ENCODE data around the gene MSRB1. TPM values are rescaled to one million over a fixed set of nuclear protein-coding genes. Genes with fewer than 3 reads are reported as not detected.

The MSRB1 gene
- polyA plus RNA-seq (2011; rRNA removed) (27.7 and 34.4 TPM in 2 replicates), polyA plus RNA-seq (2017; fragmentation: RNase III; extraction: RNeasy Plus Mini Kit Qiagen cat#74134 plus additional on column Dnase treatment) (27.7 to 38.4 TPM (median 37.5 TPM) in 3 replicates), polyA minus RNA-seq (2011; rRNA and poly(A)+ RNA removed) (34.1 and 35.5 TPM in 2 replicates)
- polyA plus RNA-seq (2012; cell fraction: cytosol; rRNA removed) = 51.1 and 64.6 TPM in 2 replicates
- polyA plus RNA-seq (2012; cell fraction: nucleus; rRNA removed) = 29.5 and 30.9 TPM in 2 replicates

GRCh38 chr16:1942810-1943726, at the start of gene MSRB1:
Gene MSRB1 (minus strand): TSS chr16:1943199. CDS start chr16:1943156, 43 bp downstream.
- FAIRE-seq = no peak
- POLR2A ChIA-PET = interaction anchor here (1.0 to 1.9 kb wide), 4 partner anchors 10 to 21 kb away, joined by 3 to 9 read pairs (median 4); partner anchors contain the start of gene RPS2
- peak within 1 kb of the TSS; percentile 79 to 92 for H3K27ac ChIP-seq

DNA sequence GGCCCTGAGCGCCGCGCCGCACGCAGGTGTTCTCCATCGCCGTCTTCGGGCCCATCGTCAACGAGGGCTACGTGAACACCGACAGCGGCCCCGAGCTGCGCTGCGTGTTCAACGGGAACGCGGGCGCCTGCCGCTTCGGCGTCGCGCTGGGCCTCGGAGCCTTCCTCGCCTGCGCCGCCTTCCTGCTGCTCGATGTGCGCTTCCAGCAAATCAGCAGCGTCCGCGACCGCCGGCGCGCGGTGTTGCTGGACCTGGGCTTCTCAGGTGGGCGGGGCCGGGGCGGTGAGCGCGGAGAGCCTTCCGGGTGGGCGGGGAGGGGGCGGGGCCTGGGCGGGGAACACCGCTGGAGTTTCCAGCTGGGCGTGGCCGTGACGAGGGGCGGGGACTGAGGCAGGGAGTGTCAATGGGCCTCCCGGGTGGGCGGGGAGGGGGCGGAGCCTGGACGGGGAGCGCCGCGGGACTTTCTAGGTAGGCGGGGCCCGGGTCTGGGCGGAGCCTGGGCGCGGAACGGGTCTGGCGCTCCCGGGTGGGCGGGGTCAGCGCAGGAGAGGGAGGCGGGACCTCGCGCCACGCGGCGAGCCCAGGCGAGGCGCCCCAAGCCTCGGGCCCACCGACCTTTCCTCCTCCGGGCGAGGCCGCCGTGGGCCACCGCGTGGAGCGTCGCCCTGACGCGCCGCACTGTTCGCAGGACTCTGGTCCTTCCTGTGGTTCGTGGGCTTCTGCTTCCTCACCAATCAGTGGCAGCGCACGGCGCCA, 49.1 kb upstream of the MSRB1 start:
- ChIA-PET CTCF (interaction anchor here (0.7 to 19.7 kb wide), 3 partner anchors 12 to 40 kb away, joined by 3 to 196 read pairs (median 3); partner anchors contain the start of gene ZNF598), POLR2A (interaction anchor here (0.6 to 1.6 kb wide), 4 partner anchors 10 to 661 kb away, joined by 3 to 7 read pairs (median 5); partner anchors contain the start of genes RPS2 and TRAF7)
- ATAC-seq = peak; percentile 40 to 75
- no peaks in the 10 kb centered on the region for H3K9me3 ChIP-seq
- peak overlapping the region; percentile 79 for H3K4me2 ChIP-seq
- H3K27ac ChIP-seq = peak overlapping the region; percentile 51 to 76
- WGBS (ENCODE audit: missing lambda C conversion rate) = 72% methylated on average over 41 of the region's 96 CpGs
- DNase-seq (ENCODE audit: low read depth in 1 of 2, low spot score in 1 of 2) = peak; percentile 73 to 92
- H3K4me3 ChIP-seq = peak overlapping the region; percentile 10; the same call in 1 of the 3 replicates
- H3K4me1 ChIP-seq = peaks cover 75% of the 10 kb centered on the region
- no peak for FAIRE-seq
- TF ChIP-seq EHF (CRISPR knock-in tag; IDR thresholded peaks at IDR 0.05) (peak; percentile 79), TP53 (CRISPR knock-in tag; IDR thresholded peaks at IDR 0.05) (peak; percentile 73; the same call in 1 of the 2 replicates), EHMT2 (IDR thresholded peaks at IDR 0.05; ENCODE audit: low read depth) (no peak), RNF2 (IDR thresholded peaks at IDR 0.05; ENCODE audit: borderline replicate concordance, low read depth) (no peak), HEYL (CRISPR knock-in tag; IDR thresholded peaks at IDR 0.05) (peak; percentile 33; the same call in 1 of the 2 replicates), HOXB13 (CRISPR knock-in tag; IDR thresholded peaks at IDR 0.05; ENCODE audit: low read depth) (peak; percentile 63; the same call in 1 of the 2 replicates)
- TF ChIP-seq, protein P1, sequence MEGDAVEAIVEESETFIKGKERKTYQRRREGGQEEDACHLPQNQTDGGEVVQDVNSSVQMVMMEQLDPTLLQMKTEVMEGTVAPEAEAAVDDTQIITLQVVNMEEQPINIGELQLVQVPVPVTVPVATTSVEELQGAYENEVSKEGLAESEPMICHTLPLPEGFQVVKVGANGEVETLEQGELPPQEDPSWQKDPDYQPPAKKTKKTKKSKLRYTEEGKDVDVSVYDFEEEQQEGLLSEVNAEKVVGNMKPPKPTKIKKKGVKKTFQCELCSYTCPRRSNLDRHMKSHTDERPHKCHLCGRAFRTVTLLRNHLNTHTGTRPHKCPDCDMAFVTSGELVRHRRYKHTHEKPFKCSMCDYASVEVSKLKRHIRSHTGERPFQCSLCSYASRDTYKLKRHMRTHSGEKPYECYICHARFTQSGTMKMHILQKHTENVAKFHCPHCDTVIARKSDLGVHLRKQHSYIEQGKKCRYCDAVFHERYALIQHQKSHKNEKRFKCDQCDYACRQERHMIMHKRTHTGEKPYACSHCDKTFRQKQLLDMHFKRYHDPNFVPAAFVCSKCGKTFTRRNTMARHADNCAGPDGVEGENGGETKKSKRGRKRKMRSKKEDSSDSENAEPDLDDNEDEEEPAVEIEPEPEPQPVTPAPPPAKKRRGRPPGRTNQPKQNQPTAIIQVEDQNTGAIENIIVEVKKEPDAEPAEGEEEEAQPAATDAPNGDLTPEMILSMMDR (IDR thresholded peaks at IDR 0.05) = no peak
- TF ChIP-seq, protein P2, sequence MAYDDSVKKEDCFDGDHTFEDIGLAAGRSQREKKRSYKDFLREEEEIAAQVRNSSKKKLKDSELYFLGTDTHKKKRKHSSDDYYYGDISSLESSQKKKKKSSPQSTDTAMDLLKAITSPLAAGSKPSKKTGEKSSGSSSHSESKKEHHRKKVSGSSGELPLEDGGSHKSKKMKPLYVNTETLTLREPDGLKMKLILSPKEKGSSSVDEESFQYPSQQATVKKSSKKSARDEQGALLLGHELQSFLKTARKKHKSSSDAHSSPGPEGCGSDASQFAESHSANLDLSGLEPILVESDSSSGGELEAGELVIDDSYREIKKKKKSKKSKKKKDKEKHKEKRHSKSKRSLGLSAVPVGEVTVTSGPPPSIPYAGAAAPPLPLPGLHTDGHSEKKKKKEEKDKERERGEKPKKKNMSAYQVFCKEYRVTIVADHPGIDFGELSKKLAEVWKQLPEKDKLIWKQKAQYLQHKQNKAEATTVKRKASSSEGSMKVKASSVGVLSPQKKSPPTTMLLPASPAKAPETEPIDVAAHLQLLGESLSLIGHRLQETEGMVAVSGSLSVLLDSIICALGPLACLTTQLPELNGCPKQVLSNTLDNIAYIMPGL (CRISPR knock-in tag; IDR thresholded peaks at IDR 0.05; ENCODE audit: borderline replicate concordance) = no peak
- TF ChIP-seq, protein P3, sequence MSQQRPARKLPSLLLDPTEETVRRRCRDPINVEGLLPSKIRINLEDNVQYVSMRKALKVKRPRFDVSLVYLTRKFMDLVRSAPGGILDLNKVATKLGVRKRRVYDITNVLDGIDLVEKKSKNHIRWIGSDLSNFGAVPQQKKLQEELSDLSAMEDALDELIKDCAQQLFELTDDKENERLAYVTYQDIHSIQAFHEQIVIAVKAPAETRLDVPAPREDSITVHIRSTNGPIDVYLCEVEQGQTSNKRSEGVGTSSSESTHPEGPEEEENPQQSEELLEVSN (IDR thresholded peaks at IDR 0.05; ENCODE audit: borderline replicate concordance, low read depth) = peak; percentile 86

More at GRCh38 chr16:1942810-1943726, at the start of gene MSRB1:
- Histone ChIP-seq H3K9me3 (no peaks in the 10 kb centered on the region), H3K4me3 (peak within 1 kb of the TSS; percentile 84), H3K4me1 (peaks cover 19% of the 10 kb centered on the region), H3K4me2 (peak within 1 kb of the TSS; percentile 89)
- peak; percentile 97 to 98 for DNase-seq (ENCODE audit: low read depth in 1 of 2, low spot score in 1 of 2)
- WGBS (ENCODE audit: missing lambda C conversion rate) = 2% methylated on average over 38 of the region's 77 CpGs
- peak; percentile 84 to 93 for ATAC-seq
- CTCF ChIA-PET = interaction anchor here (1.2 to 7.1 kb wide), 5 partner anchors 11 to 20 kb away, joined by 3 to 63 read pairs (median 7); partner anchors contain the start of gene RPL3L
- TF ChIP-seq, protein P1 (IDR thresholded peaks at IDR 0.05) = no peak
- TF ChIP-seq TFCP2L1 (CRISPR knock-in tag; IDR thresholded peaks at IDR 0.05) (peak; percentile 62; the same call in 1 of the 2 replicates), POLR2AphosphoS2 (conservative IDR thresholded peaks at IDR 0.05; ENCODE audit: low read length) (no peak), MAFK (IDR thresholded peaks at IDR 0.05; ENCODE audit: partially characterized antibody) (no peak), RFX5 (IDR thresholded peaks at IDR 0.05) (no peak), FOXS1 (CRISPR knock-in tag; IDR thresholded peaks at IDR 0.05) (no peak), RNF2 (IDR thresholded peaks at IDR 0.05; ENCODE audit: borderline replicate concordance, low read depth) (no peak), ESRRA (IDR thresholded peaks at IDR 0.05; ENCODE audit: borderline replicate concordance, low read length) (no peak), JUN (IDR thresholded peaks at IDR 0.05) (peak in 1 of 2 experiments; percentile 54; a peak in 1 of 5 replicates), RAD21 (conservative IDR thresholded peaks at IDR 0.05 in 1 of 2, IDR thresholded peaks at IDR 0.05 in 1 of 2) (no peak), ZC3H11A (IDR thresholded peaks at IDR 0.05) (no peak), BHLHE40 (IDR thresholded peaks at IDR 0.05; ENCODE audit: low read depth, low read length) (no peak), PHF8 (IDR thresholded peaks at IDR 0.05; ENCODE audit: borderline replicate concordance, low read depth) (peak; percentile 90), EHF (CRISPR knock-in tag; IDR thresholded peaks at IDR 0.05) (no peak), POLR2A (IDR thresholded peaks at IDR 0.05; ENCODE audit: low read length) (peak; percentile 90), NPAS2 (CRISPR knock-in tag; IDR thresholded peaks at IDR 0.05; ENCODE audit: borderline replicate concordance) (no peak), HOXB5 (CRISPR knock-in tag; IDR thresholded peaks at IDR 0.05) (no peak), MAX (IDR thresholded peaks at IDR 0.05) (peak; percentile 90), ZNF302 (CRISPR knock-in tag; IDR thresholded peaks at IDR 0.05) (no peak)
- TF ChIP-seq, protein P4, sequence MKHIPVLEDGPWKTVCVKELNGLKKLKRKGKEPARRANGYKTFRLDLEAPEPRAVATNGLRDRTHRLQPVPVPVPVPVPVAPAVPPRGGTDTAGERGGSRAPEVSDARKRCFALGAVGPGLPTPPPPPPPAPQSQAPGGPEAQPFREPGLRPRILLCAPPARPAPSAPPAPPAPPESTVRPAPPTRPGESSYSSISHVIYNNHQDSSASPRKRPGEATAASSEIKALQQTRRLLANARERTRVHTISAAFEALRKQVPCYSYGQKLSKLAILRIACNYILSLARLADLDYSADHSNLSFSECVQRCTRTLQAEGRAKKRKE (CRISPR knock-in tag; IDR thresholded peaks at IDR 0.05; ENCODE audit: low read depth) = no peak
- TF ChIP-seq, protein P3 (IDR thresholded peaks at IDR 0.05; ENCODE audit: borderline replicate concordance, low read depth) = peak; percentile 65; the same call in 1 of the 2 replicates

All from A549 (cell line).